Measurements from ENCODE around the gene TIGIT.

Gene TIGIT

DNA sequence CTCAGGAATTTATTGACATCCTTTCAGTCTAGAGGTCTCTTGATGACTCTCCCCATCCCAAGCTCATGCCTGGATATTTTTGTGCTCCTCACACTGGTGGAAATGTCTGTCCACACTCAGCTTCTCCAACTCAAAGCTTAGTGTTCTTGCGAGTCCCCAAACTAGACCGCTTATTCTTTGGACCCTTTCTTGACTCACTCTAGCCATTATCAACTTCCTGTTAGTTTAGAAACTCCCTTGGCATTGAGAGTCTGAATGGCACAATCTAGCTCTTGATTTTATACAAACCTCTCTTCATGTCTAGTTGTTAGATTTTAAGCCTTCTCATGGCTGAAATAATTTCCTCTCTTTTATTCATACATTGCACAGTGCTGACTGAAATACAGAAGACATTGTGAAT lies 19.6 kb downstream of the TIGIT start:
- no peak for DNase-seq

DNA sequence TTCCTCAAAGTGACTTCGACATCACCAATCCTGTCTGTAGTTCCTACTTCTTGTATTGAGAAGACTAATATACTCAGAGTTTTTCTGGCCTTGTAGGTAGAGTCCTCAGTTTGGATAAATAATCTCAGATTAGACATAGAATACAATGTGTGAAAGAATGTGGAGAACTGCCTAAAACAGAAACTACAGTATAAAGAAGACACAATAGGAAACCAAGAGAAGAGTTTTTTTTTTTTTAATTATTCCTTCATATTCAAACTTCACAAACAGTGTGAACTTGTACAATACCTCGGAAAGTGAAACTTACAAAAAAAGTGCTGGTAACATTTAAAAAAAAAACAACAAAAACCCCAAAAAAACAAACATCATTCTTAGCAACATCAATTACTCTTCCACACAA lies 20.5 kb downstream of the TIGIT start:
- no peak for DNase-seq

DNA sequence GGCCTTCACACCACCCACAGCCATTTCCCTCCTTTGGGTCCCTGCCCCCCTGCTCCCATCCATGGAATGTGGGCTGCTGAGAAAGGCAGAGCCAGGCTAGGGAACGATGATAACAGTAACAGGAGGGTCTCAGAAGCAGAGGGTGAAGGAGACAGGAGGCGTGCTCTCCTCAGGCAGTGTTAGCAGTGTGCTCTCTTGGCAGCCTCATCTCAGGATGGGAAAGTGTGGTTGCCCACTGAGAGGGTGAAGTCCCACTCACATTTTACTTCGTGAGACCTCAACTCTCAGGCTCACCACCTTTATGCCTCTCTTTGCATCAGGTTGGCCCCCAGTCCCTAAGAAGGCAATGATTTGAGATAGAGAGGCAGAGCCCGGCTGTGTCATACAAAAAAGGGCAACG lies 24.5 kb downstream of the TIGIT start:
- DNase-seq: peak in 1 of 2 experiments; percentile 54

DNA sequence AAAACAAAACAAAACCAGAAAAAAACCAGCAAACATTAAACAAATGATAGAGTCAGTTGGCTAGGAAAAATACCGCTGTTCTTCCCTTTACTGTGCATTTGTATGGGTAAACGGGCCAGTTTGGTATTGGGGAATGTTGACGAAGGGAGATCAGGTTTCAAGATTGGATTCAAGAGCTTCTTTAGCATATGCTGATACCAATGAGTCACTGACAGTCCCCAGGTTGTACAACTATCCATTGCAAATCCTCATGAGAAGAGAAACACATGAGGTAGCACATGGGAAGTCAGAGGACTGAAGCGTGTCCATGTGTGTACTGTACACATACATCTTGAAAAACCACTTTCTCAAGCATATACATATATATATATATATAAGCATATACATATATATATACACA lies 25.6 kb downstream of the TIGIT start:
- no peak for DNase-seq

DNA sequence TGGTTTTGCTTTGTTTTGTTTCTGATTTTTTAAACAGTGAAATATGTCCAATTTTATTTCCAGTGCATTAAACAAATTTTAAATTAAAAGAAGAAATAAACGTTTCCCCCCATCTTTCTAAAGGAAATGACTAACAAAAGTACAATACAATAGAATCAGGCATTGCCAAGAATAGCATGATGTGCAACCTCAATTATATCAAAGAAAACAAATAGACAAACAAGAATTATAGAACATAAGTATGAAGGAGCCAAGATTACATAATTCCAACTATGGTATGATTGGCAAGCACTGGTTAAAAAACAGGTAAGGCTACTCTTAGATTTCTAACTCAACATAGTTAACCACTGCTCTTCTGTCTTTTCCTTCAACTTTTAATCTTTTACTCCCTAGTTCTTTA lies 26.4 kb downstream of the TIGIT start:
- no peak for DNase-seq

DNA sequence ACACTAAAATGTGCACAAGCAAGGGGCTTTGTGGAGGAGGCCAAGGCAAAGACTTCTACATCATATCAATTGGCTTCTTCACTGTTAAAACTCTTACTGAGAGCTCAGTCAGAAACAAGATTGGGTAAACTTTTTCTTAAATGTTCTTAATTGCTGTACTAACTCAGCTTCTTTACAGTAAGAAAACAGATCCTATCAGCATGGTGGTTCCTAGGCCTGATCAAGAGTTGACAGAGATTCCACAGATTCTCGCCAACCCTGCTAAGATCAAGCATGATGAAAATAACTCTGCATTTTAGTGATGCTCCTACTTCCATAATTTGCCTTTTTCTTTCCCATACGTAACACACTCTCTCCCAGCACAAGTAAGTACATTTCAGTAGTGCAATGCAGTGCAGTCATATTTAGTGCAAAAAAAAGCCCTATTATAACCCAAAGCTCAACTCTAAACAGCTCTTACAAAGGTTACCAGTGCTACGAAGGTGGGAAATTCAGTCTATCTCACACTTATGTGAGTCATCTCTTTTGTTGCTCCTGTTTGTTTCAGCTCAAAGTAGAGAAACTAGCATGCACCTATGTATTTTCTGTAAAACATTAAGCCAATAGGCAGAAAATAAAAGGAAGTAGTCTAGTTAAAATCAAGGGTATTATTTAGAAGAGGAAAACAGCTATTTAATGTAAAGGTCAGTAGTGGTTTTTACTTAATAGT lies 29.9 kb downstream of the TIGIT start:
- no peak for DNase-seq

DNA sequence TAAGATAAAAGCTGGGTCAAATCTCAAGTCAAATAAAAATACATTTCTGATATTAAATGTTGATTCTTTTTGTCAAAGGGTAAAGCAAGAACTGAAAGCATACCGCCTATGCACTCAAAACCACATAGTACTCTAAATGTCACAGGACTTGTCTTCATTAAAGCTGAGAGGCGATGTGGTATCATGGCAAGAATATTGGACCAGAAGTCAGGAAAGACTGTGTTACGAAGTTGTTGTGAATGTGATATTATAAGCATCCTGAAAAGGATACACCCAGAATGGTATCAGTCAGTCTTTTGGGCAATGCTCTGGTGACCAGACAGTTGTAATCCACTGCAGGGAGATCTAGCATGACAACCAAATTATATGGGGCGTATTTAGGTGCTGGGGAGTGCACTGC lies 33.8 kb downstream of the TIGIT start:
- DNase-seq: no peak

DNA sequence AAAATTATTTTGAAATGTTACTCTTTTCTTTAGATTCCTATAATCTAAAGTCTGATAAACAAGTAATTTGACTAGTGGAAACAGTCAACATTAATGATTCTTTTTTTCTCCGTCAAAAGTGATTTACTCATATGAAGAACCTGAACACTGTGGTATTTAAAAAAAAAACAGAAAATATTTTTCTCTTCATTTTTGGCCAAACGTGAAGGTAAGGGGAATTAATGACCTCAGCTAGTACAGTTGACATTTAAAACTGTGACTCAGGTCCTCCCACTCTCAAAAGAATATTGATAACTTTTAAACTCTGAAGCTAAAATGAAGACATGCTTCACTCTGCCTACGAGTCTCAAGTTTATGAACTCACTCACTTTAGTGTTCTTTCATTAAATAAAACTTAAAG lies 34.5 kb downstream of the TIGIT start:
- no peak for DNase-seq

DNA sequence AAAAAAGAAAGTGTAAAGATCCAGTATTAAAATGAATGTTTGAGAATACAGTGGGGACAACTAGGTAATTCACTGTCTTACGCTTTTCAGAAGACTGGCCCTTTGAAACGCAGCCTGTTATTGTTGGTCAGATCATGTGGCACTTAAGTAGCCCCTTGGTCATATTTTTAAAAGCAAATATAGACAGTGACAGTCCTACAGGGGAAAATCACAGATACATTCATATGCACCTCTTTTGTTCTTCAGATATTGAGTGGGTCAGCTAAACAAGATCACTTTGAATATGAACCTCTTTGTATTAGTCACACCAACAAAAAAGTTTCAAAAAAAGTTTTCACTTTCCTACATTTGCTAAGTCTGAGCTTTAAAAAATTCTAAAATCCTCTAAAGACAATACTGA lies 36.0 kb downstream of the TIGIT start:
- no peak for DNase-seq

DNA sequence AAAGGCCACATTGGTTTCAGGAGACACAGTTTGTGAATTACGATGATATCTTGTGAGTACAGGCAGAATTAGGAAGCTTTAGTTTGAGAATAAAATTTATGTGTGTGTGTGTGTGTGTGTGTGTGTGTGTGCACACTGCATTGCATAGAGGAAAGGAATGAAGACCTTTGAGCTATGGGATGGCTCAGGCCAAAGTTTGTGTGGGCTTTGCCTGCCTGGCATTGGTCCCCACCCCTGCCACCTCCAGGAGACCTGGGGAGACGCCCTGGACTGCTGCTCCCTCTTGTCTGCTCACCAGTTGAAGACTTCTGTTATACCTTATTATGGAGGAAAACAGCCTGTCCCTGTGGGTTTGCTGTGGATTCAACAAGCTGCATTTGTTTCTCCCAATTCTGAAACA lies 37.2 kb downstream of the TIGIT start:
- DNase-seq: no peak

DNA sequence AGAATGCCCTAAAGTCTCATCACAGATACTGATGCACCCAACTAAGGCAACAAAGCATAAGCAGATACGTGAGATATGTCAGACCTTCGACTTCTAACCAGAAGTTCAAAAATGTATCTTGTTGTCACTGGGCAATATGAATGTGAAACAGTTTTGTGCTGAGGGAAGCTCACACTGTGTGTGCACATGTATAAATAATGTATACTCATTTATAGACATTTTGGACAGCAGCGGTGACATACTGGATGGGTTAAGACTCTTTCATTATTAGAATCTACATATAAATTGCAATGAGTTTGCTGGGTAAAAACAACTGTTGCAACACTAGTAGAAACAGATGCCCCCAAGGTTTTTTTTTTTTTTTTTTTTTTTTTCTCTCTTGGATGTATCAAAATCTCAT lies 37.9 kb downstream of the TIGIT start:
- DNase-seq: no peak

DNA sequence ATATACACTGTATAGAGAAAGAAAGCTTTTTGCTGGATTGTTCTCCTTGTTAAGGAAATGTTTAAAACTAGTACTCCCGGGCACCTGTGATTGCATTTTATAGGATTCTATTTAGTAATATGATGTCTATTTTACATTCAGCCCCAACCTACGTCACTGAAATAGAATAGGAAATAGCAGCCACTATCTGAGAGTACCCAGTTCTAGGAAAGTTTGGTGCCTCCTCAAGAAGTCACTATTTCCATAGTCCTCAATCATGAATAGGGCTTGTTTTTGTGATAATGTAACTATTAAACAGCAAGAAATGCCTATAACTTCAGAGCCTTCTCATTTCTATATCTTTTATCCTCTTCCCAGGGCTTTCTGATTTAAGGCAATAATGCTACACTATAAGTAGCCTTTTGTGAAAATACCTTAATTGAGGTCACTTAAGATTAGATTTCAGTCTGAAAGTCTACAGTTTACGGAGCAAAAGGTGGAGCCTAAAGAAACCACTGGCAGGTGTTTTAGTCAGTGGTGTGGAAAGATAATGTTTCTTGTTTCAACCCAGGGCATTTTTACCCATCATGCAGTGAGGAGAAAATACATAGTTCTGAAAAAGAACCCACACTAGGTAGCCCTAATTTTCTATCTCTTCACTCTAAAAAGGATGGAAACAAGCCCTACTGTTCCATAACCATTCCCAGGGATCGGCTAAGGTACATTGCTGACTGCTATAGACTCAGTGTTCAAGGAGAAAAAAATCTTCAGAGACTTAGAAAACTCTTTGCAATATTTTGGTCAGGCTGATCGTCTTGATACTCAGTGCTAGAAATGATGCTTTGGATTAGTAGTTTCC lies 38.7 kb downstream of the TIGIT start:
- DNase-seq: no peak

DNA sequence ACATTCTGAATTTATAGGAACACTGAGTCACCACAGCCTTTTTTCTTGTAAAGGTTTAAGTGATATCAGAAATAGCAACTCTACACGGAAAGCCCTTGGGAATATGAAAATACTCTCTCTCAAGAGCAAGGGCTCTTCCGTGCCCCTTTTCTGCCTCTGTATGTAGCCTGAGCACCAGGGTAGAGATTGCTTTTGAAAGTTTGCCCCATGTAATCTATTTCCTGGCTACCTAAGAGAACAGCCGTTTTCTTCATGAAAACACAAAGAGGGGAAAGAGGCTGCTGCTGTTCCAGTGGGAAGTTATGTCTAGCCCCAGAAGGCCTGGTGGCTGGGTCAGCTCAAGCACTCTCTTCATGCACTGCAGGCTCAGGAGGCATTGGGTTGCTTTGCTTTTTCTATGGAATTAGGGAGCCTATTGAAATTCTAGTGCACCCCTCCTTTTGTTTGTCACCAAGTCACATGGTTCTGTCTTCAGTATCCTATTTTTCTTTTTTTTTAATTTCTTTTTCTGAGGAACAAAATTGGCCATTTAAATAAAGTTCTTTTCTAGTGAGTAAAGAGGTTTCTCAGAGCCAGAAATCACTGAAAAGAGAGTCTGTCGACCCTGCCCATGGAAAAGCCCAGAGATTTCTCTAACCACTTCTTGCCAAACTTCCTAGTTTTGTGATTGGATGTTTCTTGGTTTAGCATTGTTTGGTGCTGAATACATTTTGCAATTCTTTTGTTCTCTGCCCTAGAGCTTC lies 39.5 kb downstream of the TIGIT start:
- DNase-seq: no peak

DNA sequence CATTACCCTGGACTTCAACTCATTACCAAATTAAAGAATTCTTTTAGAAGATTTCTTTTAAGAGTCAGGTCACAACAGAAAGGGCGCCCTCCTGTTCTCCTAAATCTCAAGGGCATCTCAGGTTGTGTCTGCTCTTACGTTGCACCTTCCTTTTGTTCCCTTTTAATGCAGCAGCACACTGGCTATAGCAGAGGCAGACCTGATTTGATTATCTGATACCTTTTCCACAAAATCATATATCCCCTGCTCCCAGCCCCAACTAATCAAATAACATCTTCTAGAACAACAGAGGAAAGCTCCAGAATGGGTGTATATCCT lies 40.1 kb downstream of the TIGIT start:
- no peak for DNase-seq

DNA sequence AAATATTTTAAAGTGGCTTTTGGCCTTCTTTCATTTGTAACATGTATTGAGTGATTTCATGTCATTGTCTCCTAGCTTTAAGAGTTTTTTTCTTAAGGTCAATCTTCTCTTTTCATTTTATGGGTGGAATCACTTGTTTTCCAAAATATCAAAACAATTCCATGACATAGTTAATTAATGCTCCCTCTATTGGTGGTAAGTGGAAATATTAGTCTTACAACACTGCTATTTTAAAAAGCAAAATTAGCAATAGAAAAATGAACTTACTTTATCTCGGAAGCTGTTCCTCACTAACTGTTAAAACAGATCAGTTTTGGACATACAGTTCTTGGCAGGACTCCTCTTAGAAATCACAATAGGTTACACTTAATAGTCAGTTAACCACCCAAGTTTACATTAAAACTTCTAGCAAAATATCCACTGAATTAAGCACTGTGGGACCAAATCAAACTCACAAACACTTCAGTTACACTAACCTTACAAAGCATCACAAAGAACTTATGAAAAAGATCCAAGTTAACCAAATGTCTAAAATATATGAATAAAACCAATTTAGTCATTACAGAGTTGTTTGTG lies 42.4 kb downstream of the TIGIT start:
- DNase-seq: no peak

DNA sequence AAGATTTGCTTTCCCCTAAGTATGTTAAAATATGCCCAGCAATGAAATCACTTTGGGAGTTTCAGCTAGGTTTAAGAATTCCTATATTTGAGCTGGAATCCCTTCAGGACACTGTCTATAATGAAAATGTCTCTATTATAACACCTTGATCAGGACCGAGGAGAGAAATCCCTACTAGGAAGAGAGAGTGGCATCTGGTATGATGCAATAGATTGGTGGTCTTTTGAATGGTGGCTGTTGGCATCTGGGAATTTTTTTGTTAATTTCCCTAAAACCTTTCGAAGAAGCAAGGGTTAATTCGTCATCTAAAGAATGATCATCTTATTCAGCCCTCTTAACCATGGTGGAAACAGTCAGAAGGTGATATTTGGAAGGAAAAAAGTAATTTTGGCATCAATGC lies 43.0 kb downstream of the TIGIT start:
- DNase-seq: no peak

DNA sequence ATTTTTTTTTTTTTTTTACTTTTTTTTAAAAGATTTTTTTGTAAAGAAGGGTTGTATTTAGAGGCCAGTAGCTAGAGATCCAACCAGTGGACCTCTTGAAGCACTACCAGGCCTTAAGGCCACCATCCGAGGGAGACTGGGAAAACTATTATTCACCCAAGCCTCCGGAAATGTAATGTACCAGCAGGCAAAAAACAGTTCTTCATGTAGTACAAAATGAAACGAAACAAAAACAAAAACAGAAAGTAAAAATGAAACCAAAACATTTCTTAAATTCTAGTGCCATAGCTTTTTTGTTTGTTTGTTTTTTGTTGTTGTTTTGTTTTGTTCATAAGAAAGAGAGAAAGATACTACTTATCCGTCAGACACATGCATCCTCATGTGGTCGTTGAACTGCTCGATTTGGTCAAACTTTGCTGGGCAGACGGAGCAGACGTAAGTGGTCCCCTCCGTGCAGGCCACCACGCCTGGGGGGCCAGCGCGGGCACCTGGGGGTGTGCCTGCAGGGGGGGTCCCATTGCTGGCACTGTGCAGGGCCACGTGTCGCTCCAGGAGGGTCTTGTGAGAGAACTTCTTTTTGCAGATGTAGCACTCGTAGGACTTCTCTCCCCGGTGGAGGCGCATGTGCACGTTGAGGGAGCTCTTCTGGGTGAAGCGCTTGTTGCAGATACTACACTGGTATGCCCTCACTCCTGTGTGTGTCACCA lies 45.0 kb downstream of the TIGIT start:
- DNase-seq: no peak

DNA sequence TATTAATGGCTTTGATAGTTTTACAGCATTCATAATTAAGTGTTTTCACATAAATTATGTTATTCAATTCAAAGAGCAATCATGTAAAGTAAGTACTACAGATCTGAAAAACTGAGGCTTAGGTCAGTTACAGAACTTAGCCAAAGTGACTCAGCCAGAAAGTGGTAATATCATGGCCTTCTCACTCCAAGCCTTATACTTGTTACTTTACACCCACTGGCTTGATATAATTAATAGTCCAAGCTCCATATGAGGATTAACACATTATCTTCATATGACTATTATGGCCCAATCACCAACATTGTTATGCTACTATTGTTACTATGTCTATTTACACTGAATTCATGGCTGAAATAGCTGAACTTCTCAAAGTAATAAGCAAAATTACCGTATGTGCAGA lies 50.7 kb downstream of the TIGIT start:
- DNase-seq: no peak

DNA sequence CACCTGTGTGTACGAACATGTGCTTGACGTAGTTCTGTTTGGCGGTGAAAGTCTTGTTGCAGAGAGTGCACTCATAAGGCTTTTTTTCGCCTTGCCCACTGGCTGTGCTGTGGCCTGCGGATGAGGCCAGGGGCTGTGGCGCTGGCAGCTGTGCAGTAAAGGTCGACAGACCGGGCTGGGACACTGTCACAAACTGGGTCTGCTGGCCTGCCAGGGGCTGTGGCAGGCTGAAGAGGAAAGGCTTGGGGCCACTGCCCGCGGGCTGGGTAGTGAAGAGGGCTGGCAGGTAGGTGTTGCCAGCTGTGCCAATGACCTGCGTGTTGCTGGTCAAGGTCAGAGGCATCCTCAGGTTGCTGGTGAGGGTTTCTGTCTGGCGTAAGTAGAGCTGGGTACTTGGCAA lies 56.4 kb downstream of the TIGIT start:
- no peak for DNase-seq

DNA sequence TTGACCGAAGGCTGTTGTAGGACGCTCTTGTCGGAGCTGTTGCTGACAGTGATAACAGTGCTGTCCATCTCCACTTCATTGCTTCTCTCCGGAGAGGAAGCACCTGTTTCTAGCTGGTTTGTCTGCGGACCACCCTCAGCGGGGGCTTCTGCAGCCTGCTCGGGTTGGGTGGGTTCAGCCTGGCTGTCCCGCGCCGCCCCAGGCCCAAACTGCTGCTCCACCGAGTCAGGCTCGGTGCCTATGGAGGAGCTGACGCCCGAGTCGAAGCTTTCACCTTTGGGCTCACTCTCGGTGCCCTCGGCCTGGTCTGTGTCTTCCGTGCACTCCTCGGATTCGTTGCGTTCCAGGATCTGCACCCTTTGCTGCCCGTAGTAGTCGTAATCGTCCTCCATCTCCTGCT lies 56.9 kb downstream of the TIGIT start:
- DNase-seq: no peak

DNA sequence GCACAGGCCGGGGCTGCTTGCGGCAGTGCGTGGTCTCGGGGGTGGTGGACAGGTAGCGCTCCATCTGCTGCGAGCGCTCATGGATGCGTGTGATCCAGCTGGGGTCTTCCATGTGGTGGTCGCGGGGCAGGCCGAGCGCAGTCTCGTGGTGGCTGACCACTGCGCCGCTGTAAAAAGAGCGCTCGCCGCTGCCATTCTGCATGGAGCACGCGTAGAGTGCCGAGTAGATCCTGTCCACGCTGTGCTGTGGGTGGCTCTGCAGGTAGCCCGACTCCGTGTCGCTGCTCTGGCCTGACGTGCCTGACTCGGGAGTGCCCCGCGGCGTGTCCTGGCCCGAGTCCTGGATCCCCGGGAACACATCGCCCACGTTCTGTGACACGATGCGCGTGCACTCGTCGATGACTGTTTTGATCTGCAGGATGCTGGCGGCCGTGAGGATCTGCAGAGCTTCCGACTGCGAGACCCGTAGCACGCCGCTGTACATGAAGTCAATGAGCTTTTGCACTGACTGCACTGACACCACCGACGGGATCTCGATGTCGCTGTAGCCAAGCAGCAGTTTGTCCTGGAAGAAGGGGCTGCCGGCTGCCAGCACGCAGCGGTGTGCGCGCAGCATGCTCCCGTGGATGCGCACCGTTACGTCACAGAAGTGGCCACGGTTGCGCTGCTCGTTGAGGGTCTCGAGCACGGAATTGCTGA lies 57.4 kb downstream of the TIGIT start:
- no peak for DNase-seq

DNA sequence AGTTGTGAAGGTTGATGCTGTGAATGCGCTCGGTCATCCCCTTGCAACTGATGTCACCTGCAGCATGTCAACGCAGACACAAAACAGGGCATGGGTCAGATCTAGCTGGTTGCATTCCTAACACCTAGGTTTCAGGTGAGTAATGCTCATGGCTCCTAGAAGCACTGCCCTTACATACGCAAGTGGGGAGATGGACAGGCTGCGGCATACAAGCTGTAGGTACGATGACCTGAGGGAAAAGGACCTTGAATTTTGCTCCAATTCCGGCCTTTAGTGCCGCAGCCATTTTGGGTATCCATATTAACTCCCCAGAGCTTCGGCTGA lies 58.0 kb downstream of the TIGIT start:
- DNase-seq: no peak

DNA sequence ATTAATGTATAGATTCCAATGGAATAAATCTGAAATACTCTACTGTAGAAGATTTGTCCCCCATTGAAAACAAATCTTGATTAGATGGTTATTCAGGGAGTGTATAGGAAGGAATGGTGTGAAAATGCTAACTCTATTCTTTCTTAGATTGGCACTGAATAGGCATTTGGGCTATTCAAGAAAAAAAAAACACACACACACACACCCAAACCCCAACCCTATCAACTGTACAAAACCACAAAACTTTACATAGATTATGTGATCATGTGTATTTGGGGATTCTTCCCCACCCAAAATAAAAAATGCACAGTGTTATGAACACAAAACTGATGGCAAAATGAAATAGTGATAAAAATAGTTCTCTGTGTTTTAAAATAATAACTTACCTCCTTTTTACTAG lies 61.8 kb downstream of the TIGIT start:
- DNase-seq: no peak

Measured in activated T-cell treated with anti-CD3 and anti-CD28 coated beads, Interleukin-2, amount 50 U/mL, for 48 hours (primary cell).